Liver (tissue), 9 donors: Measurements from ENCODE around the gene EFCAB7. TPM values are rescaled to one million over a fixed set of nuclear protein-coding genes. Genes with fewer than 3 reads are reported as not detected.

Experiments
- DNase-seq: peaks from one replicate; pipeline ENCODE4 v3.0.0-alpha.2; 2017; ENCODE audit warnings: low spot score
- H3K27ac ChIP-seq, 2 donors: one replicate each; pipeline ENCODE4 v1.7.0; 2013; ENCODE audit warnings: inconsistent platforms in 2 of 2, low read length in 2 of 2, control low read depth in 1 of 2, low read depth in 1 of 2, mild to moderate bottlenecking in 1 of 2
- H3K27me3 ChIP-seq, 4 donors: one replicate each; pipeline versions ENCODE4 v1.6.1 to v1.7.0; 2013; ENCODE audit warnings: low read length in 3 of 4, inconsistent platforms in 1 of 4, mild to moderate bottlenecking in 1 of 4, moderate library complexity in 1 of 4; ENCODE audit not compliant: control insufficient read depth in 4 of 4, insufficient read depth in 4 of 4
- H3K36me3 ChIP-seq, 4 donors: one replicate each; pipeline versions ENCODE4 v1.6.1 to v1.7.0; 2013; ENCODE audit warnings: low read length in 3 of 4, mild to moderate bottlenecking in 3 of 4, low read depth in 1 of 4, moderate library complexity in 1 of 4; ENCODE audit not compliant: control insufficient read depth in 4 of 4, insufficient read depth in 3 of 4
- H3K4me1 ChIP-seq, 4 donors: one replicate each; pipeline versions ENCODE4 v1.6.1 to v1.7.0; 2013; ENCODE audit warnings: low read length in 3 of 4, mild to moderate bottlenecking in 3 of 4, moderate library complexity in 1 of 4; ENCODE audit not compliant: control insufficient read depth in 4 of 4, insufficient read depth in 4 of 4
- H3K4me3 ChIP-seq, 3 donors: one replicate each; pipeline versions ENCODE4 v1.6.1 to v1.7.0; 2013; ENCODE audit warnings: low read length in 3 of 3, control low read depth in 1 of 3, low read depth in 1 of 3, mild to moderate bottlenecking in 1 of 3
- H3K9ac ChIP-seq, 2 donors: one replicate each; pipeline ENCODE4 v1.7.0; 2013; ENCODE audit warnings: low read length in 2 of 2, mild to moderate bottlenecking in 2 of 2, moderate library complexity in 2 of 2, control low read depth in 1 of 2, low read depth in 1 of 2
- H3K9me3 ChIP-seq, 4 donors: one replicate each; pipeline versions ENCODE4 v1.6.1 to v1.7.0; 2013; ENCODE audit warnings: low read length in 3 of 4; ENCODE audit not compliant: control insufficient read depth in 4 of 4
- FOXA1 ChIP-seq: IDR thresholded peaks from 2 replicates; pipeline ENCODE4 v1.6.1; 2016; ENCODE audit warnings: antibody characterized with exemption
- FOXA2 ChIP-seq: IDR thresholded peaks from 2 replicates; pipeline ENCODE4 v1.6.1; 2016; ENCODE audit warnings: antibody characterized with exemption
- HNF4A ChIP-seq, 2 donors: conservative IDR thresholded peaks; 2 replicates each; pipeline ENCODE4 v1.6.1; 2016; ENCODE audit warnings: antibody characterized with exemption in 2 of 2, mild to moderate bottlenecking in 2 of 2
- HNF4G ChIP-seq: IDR thresholded peaks from 2 replicates; pipeline ENCODE4 v1.6.1; 2016; ENCODE audit warnings: antibody characterized with exemption
- JUND ChIP-seq, 2 donors: IDR thresholded peaks; 2 replicates each; pipeline ENCODE4 v1.6.1; 2016; ENCODE audit warnings: antibody characterized with exemption in 2 of 2
- NR2F2 ChIP-seq: IDR thresholded peaks from 2 replicates; pipeline ENCODE4 v1.6.1; 2016; ENCODE audit warnings: antibody characterized with exemption
- RAD21 ChIP-seq, 2 donors: IDR thresholded peaks; 2 replicates each; pipeline ENCODE4 v1.6.1; 2016; ENCODE audit warnings: antibody characterized with exemption in 2 of 2, mild to moderate bottlenecking in 2 of 2
- RXRA ChIP-seq, 2 donors: IDR thresholded peaks; 2 replicates each; pipeline ENCODE4 v1.6.1; 2017 to 2018; ENCODE audit warnings: antibody characterized with exemption in 2 of 2, mild to moderate bottlenecking in 1 of 2
- SP1 ChIP-seq: IDR thresholded peaks from 2 replicates; pipeline ENCODE4 v1.6.1; 2018; ENCODE audit warnings: antibody characterized with exemption, mild to moderate bottlenecking
- TAF1 ChIP-seq: conservative IDR thresholded peaks from 2 replicates; pipeline ENCODE4 v1.6.1; 2016; ENCODE audit warnings: antibody characterized with exemption, mild to moderate bottlenecking
- YY1 ChIP-seq: IDR thresholded peaks from 2 replicates; pipeline ENCODE4 v1.6.1; 2016; ENCODE audit warnings: antibody characterized with exemption, mild to moderate bottlenecking
- WGBS: extraction: QIAGEN DNeasy Blood & Tissue Kit; methylation state at CpG from one replicate; pipeline ENCODE4 v1.1.7; 2013; 5-methylcytosine and 5-hydroxymethylcytosine counted together
- polyA plus RNA-seq, 2 donors: library from polyadenylated mRNA; stranded (reverse) in 1 of 2; unstranded in 1 of 2; fragments of 200-250 nt in 1 of 2; fragments of >200 nt in 1 of 2; fragmentation: Nextera tagmentation in 1 of 2; extraction: Ambion mirVana in 1 of 2; gene quantifications; one replicate each; pipeline versions ENCODE4 v1.2.1 to v1.2.3, GENCODE V29; 2013 to 2015
- total RNA-seq, 2 donors: library from RNA; depleted of rRNA; stranded (reverse); fragments of >200 nt; gene quantifications; one replicate each; pipeline ENCODE4 v1.2.3, GENCODE V29; 2014
- TF ChIP-seq, protein P1 (sequence below): IDR thresholded peaks from 2 replicates; pipeline ENCODE4 v1.6.1; 2016; ENCODE audit warnings: antibody characterized with exemption
- TF ChIP-seq, protein P2 (sequence below): IDR thresholded peaks from 2 replicates; pipeline ENCODE4 v1.6.1; 2016; ENCODE audit warnings: antibody characterized with exemption
- TF ChIP-seq, protein P3 (sequence below): IDR thresholded peaks from 2 replicates; pipeline ENCODE4 v1.6.1; 2016; ENCODE audit warnings: antibody characterized with exemption, mild to moderate bottlenecking
- TF ChIP-seq, protein P4 (sequence below): IDR thresholded peaks from 2 replicates; pipeline ENCODE4 v1.6.1; 2016; ENCODE audit warnings: antibody characterized with exemption
- TF ChIP-seq, protein P5 (sequence below): fragments of 150-350 bp; IDR thresholded peaks from 2 replicates; pipeline ENCODE4 v1.5.1; 2017; ENCODE audit warnings: improper control_type of control experiment, low read depth, low read length; ENCODE audit not compliant: missing input control
- donor health status: healthy.
- donor health status: healthy.
- donor health status: healthy.
- donor health status: healthy.
- donor health status: healthy.

The EFCAB7 gene
- total and polyA plus RNA-seq, 4 donors, result 0.70 to 2.6 (median 1.9) TPM

DNA sequence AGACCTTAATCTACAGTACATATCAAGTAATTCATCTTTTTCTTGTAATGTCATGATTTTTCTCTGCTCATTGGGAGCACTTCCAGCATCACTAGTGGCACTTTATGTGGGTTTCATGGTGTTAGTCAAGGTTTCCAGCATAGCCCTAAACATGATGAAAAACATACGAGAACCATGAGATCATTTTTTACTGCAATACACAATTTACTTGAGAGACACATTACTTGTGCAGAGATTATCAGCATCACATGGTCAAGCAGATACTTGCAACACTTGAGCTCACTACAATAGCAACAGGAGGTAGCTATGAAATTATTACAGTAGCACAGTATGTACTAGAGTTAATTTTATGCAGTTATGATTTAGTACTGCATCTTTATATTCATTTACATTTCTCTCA lies 36.7 kb upstream of the EFCAB7 start:
- Histone ChIP-seq H3K4me3 (no peak overlapping the region), H3K36me3 (no peaks in the 10 kb centered on the region), H3K27ac (no peak overlapping the region), H3K9ac (no peak overlapping the region), H3K27me3 (no peaks in the 10 kb centered on the region), H3K4me1 (no peaks in the 10 kb centered on the region), H3K9me3 (no peaks in the 10 kb centered on the region)
- WGBS, result 92% methylated on average over 1 of the region's 1 CpG
- no peak for DNase-seq
- TF ChIP-seq FOXA2 (no peak), HNF4A (conservative IDR thresholded peaks at IDR 0.05) (no peak), SP1 (no peak), RXRA (IDR thresholded peaks at IDR 0.05) (no peak), RAD21 (IDR thresholded peaks at IDR 0.05) (no peak), FOXA1 (no peak), YY1 (no peak), NR2F2 (no peak), HNF4G (no peak), TAF1 (no peak), JUND (IDR thresholded peaks at IDR 0.05) (no peak)
- TF ChIP-seq, protein P1, sequence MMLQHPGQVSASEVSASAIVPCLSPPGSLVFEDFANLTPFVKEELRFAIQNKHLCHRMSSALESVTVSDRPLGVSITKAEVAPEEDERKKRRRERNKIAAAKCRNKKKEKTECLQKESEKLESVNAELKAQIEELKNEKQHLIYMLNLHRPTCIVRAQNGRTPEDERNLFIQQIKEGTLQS, result no peak
- TF ChIP-seq, protein P2, sequence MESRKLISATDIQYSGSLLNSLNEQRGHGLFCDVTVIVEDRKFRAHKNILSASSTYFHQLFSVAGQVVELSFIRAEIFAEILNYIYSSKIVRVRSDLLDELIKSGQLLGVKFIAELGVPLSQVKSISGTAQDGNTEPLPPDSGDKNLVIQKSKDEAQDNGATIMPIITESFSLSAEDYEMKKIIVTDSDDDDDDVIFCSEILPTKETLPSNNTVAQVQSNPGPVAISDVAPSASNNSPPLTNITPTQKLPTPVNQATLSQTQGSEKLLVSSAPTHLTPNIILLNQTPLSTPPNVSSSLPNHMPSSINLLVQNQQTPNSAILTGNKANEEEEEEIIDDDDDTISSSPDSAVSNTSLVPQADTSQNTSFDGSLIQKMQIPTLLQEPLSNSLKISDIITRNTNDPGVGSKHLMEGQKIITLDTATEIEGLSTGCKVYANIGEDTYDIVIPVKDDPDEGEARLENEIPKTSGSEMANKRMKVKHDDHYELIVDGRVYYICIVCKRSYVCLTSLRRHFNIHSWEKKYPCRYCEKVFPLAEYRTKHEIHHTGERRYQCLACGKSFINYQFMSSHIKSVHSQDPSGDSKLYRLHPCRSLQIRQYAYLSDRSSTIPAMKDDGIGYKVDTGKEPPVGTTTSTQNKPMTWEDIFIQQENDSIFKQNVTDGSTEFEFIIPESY, result no peak
- TF ChIP-seq, protein P3, sequence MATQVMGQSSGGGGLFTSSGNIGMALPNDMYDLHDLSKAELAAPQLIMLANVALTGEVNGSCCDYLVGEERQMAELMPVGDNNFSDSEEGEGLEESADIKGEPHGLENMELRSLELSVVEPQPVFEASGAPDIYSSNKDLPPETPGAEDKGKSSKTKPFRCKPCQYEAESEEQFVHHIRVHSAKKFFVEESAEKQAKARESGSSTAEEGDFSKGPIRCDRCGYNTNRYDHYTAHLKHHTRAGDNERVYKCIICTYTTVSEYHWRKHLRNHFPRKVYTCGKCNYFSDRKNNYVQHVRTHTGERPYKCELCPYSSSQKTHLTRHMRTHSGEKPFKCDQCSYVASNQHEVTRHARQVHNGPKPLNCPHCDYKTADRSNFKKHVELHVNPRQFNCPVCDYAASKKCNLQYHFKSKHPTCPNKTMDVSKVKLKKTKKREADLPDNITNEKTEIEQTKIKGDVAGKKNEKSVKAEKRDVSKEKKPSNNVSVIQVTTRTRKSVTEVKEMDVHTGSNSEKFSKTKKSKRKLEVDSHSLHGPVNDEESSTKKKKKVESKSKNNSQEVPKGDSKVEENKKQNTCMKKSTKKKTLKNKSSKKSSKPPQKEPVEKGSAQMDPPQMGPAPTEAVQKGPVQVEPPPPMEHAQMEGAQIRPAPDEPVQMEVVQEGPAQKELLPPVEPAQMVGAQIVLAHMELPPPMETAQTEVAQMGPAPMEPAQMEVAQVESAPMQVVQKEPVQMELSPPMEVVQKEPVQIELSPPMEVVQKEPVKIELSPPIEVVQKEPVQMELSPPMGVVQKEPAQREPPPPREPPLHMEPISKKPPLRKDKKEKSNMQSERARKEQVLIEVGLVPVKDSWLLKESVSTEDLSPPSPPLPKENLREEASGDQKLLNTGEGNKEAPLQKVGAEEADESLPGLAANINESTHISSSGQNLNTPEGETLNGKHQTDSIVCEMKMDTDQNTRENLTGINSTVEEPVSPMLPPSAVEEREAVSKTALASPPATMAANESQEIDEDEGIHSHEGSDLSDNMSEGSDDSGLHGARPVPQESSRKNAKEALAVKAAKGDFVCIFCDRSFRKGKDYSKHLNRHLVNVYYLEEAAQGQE, result no peak
- TF ChIP-seq, protein P4, sequence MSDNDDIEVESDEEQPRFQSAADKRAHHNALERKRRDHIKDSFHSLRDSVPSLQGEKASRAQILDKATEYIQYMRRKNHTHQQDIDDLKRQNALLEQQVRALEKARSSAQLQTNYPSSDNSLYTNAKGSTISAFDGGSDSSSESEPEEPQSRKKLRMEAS, result no peak
- TF ChIP-seq, protein P5, sequence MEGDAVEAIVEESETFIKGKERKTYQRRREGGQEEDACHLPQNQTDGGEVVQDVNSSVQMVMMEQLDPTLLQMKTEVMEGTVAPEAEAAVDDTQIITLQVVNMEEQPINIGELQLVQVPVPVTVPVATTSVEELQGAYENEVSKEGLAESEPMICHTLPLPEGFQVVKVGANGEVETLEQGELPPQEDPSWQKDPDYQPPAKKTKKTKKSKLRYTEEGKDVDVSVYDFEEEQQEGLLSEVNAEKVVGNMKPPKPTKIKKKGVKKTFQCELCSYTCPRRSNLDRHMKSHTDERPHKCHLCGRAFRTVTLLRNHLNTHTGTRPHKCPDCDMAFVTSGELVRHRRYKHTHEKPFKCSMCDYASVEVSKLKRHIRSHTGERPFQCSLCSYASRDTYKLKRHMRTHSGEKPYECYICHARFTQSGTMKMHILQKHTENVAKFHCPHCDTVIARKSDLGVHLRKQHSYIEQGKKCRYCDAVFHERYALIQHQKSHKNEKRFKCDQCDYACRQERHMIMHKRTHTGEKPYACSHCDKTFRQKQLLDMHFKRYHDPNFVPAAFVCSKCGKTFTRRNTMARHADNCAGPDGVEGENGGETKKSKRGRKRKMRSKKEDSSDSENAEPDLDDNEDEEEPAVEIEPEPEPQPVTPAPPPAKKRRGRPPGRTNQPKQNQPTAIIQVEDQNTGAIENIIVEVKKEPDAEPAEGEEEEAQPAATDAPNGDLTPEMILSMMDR, result no peak
